Kidney glomerular epithelial cell (primary cell): ENCODE measurements around the gene BID.

Experiments used
- DNase-seq: peaks from one replicate; lab custom pipeline; 2025; lab: John Stamatoyannopoulos, UW

Gene BID

GRCh38 chr22:17783773-17784480, 9.7 kb upstream of the BID start:
- DNase-seq = no peak

DNA sequence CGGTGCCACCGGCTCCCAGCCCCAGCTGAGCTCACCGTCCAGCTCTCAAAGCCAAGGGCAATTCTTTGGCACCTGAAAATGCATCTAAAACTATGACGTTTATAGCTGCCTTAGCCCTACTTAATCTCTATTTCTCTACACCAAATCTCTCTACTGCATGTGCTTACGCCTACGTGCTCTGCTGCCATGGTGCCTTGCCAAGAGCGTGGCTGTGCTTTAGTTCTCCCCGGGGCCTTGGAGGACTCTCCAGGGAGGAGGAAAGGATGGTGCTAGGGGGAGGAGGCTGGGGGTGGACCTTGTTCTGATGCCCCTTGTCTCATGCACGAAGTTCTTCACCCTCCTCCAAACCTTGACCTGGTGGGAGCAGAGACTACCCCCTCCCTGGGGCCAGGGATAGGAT, 9.0 kb upstream of the BID start:
- no peak for DNase-seq

DNA sequence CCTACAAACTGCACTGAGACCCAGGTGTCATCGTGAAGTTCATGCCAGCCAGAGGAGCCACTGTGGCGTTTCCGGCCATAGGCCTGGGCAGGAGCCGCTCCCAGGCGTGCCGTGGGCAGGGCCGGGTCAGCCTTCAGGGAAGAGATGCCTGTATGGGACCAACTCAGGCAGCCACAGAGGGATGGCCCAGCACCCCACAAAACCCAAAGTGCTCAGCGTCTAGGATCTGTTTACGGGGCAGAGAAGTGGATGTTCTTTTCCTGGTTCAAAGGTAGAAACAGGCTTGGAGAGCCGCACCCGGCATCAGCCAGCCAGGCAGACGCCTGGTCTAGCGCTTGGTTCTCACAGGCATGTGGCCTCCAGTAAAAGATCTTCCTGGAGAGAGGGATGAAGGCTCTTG, 8.4 kb upstream of the BID start:
- DNase-seq = no peak

DNA sequence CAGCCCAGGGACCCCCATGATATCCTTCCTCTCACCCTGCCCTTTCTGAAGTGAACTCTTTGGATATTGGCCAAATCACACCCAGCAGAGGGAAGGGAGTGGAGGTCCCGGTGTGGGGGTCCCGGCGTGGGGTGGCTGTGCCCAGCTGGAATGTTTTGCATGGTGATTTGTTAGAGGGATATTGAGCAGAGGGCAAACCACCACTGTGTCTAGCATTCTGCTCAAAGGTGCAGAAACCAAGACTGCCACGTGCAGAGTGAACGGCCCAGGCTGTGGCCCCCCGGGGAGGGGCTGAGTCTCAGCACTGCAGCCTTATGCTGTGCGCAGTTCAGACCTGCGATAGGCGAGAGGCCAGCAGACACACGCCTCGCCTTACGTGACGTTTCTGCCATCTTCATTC, 7.9 kb upstream of the BID start:
- no peak for DNase-seq

- DNase-seq = peak; percentile 87
Measured at GRCh38 chr22:17781319-17782031, 7.2 kb upstream of the BID start.

DNA sequence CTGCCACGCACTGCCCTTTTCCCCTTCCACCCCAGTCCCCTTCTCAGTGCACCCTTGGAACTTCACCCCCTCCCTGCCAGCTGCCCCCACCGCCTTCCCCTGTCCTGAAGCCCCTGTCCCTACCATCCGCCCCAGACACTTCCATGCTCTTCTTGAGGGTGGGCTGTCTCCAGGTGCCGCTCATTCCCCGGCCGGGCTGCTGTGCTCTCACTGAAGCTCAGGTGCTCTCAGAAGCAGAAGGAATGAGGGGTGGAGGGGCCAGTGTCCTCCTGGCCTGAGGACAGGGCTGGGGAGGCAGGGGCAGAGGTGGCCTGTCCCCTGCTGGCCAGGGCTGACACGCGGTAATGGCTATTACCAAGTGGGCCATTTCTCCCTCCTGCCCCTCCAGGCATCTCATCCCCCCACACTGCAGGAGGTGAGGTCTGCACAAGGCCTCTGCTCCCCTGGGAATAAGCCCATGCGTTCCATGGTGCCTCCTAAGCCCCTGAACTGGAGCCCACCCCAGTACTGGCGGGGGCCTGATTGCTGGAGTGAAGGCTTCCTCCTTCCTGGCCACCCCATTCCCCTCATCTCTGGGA, 6.6 kb upstream of the BID start:
- DNase-seq = no peak

DNA sequence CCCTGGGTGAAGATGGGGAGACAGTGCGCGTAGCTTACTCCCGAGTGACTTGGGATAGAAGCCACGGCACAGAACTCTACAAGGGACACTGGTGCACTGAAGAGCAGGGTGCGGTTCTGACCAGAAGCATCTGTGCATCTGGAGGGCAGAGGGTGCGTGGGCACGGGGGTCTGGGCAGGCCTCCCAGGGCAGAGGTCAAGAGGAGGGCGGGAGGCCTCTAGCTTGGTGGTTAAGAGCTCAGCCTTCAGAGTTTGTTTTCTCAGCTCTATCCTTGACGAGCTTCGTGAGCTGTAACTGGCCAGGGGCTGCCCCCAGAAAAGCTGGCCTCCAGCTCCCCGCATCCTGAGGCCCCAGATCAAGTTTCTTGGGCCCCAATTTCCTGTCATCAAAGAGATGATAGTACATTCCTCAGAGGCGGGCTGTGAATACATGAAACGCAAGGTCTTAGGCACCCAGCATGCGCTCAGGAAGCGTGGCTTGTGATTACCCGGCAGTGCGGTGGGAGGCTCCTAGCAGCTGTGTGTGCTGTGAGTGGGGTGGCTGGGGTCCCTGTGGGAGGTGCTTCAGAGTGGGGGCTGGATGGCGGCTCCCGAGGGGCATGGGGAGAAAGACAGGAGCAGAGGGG, 6.0 kb upstream of the BID start:
- no peak for DNase-seq

GRCh38 chr22:17779286-17780115, 5.2 kb upstream of the BID start:
- no peak for DNase-seq

DNA sequence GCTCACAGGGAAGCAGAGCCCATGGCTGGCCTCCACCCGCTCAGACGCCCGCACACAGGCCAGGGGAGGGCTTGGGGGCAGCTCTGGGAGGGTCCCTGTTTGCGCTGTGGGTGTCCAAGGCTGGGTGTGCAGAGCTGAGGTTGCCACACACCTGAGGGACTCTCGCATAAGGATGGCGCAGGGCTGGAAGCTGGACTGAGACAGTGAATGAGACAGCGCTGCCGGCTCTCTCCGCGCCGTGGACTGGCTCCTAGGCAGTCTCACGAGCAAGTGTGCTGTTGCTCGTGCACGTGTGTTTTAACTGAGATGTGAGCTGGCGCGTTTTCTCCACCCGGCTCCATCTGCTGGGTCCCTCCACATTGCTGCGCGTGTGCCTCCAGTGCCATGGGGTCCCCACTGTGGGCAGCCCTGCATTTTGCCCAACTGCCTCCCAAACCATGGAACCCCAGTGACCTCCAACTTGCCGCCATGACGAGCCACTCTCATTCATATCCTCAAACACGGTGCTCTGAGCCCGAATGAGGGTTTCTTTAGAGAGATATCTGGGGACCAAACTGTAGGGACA, 4.2 kb upstream of the BID start:
- no peak for DNase-seq

- DNase-seq = no peak
Measured at GRCh38 chr22:17777717-17778044, 3.4 kb upstream of the BID start.

DNA sequence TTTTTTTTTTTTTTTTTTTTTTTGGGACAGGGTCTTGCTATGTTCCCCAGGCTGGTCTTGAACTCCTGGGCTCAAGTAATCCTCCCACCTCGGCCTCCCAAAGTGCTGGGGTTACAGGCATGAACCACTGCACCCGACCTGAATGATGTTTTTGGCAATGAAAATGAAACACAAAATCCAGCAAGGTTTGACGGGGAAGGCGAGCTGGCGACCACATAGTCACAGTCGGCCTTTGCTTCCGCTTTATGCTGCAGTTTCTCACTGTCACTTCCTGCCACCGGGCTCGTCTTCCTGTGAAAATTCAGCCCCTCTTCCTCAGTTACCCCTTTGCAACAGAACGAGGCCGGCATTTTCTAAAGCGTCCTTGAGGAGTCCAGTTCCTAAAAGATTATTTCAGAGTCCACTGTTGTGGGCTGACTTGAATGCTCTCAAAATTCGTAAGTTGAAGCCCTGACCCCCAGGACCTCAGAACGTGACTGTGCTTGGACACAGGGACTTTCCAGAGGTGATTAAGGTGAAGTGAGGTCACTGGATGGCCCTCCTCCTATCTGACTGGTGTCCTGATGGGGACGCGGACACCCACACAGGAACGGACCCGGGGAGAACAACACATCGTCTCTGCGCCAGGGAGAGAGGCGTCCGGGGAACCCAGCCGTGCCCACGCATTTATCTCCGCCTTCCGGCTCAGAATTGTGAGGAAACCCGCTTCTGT, 2.9 kb upstream of the BID start:
- DNase-seq = no peak

DNA sequence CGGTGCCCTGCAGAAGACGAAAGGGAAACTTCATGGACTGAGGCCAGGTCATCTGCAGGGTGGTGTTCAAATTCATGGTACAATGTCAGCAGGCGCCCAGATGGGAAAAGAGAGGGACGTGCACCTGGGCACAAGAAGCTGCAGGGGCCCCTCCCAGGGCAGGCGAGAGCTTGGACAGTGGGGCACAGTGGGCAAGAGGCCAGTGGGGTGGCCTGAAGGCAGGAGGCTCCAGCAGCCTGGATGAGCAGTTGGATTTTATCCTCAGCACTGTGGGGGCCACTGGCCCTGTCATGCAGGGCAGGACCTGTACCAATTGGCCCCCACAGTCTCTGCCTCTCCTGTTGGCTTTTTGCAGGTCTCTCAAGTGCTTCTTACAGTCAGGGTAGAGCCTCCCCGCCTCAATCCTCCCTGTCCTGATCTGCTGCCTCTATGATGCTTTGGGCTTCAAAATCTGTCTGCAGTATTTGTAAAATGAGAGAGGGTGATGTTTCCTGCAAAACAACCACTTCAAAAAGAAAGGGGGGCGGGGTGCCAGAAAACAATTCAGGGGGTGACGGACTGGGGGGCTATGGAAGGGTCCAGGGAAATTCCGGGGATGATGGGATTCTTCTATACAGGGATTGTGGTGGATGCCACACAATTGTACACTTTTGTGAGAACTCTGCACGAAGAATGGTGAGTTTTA, 1.7 kb upstream of the BID start:
- no peak for DNase-seq

GRCh38 chr22:17774926-17775685, 837 bp upstream of the BID start:
- no peak for DNase-seq

DNA sequence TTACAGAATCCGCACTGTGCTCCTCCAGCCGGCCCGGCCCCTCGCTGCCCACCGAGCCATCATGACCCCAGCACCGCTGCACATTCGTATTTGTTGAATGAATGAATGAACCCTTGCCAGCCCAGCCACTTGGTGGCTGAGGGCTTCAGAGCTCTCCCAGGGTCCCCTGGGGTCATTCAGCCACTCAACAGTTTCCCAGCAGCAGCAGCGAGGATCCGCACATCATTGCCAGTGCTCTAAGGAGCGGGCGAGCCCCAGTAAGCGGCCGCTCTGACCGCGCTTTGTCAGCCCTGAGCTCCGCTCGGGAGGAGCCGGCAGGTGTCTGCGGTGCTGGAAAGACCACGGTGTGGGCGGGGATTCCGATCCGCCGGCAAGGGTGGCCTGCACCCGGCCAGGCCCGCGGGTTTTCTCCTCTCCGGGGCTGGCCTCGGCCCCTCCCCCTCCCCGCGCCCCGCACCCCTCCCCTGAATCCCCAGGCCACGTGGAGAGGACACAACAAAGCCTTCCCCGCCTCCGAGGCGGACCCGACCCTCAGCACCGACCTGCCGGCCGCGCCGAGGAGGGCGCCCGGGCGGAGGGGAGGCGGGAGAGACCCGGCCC, 563 bp downstream of the BID start:
- DNase-seq = no peak

- peak; percentile 34 for DNase-seq
Measured at GRCh38 chr22:17772958-17773605, 1.2 kb downstream of the BID start.

GRCh38 chr22:17772249-17772957, 1.9 kb downstream of the BID start:
- DNase-seq = no peak

DNA sequence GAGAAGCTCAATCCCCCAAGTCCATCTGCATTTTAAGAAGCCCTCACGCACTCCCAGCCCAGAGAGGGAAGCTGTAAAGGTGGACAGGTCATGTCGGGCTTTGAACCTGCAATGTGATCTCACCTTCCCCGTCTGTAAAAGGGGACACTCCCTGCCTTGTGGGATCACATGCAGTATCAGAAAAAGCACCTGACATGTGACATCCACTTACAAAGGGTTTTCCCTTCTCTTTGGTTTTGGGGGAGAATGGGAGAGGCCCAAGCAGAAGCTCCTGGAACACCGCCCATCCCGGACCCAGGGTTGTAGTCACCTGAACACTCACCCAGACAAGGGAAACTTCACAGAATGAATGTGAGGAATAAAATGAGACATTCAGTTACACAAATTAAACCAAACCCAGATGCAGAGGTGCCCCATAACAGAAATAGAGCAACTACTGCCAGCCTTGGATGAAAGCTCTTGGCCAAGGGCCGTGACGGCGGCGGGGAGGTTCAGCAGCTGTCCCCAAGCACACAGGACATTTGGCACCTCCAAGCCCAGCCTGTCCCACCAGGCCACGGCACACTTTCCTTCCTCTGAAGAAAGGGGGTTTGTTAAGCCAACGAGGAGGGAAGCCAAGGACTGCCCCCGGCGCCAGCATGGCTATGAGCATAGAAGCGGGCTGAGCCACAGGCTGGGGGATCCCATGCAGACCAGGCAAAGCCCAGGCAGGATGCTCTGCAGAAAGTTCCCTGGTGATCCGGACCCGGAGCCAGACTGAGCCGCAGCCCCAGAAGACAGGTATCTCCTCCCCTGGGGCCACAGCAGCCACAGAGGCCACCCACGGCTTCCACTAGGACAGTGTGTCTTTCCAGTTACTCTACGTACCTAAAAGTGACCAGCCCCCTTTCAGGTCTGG, 3.8 kb downstream of the BID start:
- DNase-seq = no peak
